HG02588 (cell line): ENCODE results near the gene CALML4.
"Not testable (repeated sequence)": the region's sequence is repeated elsewhere in the genome, so short reads cannot be mapped to it uniquely, and the experiment has no call there.

Source experiments
- ATAC-seq: cut with Tn5 transposase; IDR thresholded peaks from one replicate; pipeline ENCODE4 v1.9.1; 2021; ENCODE audit warnings: mild to moderate bottlenecking, moderate library complexity; ENCODE audit not compliant: unreplicated experiment

Gene CALML4

GRCh38 chr15:68192804-68193486 is 12.2 kb downstream of the CALML4 start:
- no peak for ATAC-seq

GRCh38 chr15:68192117-68192516 is 13.0 kb downstream of the CALML4 start:
- ATAC-seq = no peak

GRCh38 chr15:68191555-68191954 is 13.6 kb downstream of the CALML4 start:
- ATAC-seq = no peak

- no peak for ATAC-seq
Measured at GRCh38 chr15:68190048-68190447, 15.1 kb downstream of the CALML4 start.

- no peak for ATAC-seq
Measured at GRCh38 chr15:68188647-68189046, 16.5 kb downstream of the CALML4 start.

GRCh38 chr15:68187559-68187958 is 17.6 kb downstream of the CALML4 start:
- ATAC-seq = no peak

- ATAC-seq = no peak
Measured at GRCh38 chr15:68186671-68187397, 18.3 kb downstream of the CALML4 start.

GRCh38 chr15:68184616-68185480 is 20.3 kb downstream of the CALML4 start:
- ATAC-seq = no peak

- no peak for ATAC-seq
Measured at GRCh38 chr15:68183616-68184315, 21.4 kb downstream of the CALML4 start.

GRCh38 chr15:68177742-68178141 is 27.4 kb downstream of the CALML4 start:
- no peak for ATAC-seq

- no peak for ATAC-seq
Measured at GRCh38 chr15:68176601-68177000, 28.5 kb downstream of the CALML4 start.

- ATAC-seq = no peak
Measured at GRCh38 chr15:68175526-68175925, 29.6 kb downstream of the CALML4 start.

- no peak for ATAC-seq
Measured at GRCh38 chr15:68173119-68173518, 32.0 kb downstream of the CALML4 start.

GRCh38 chr15:68172037-68172436 is 33.1 kb downstream of the CALML4 start:
- ATAC-seq = not testable (repeated sequence)

- no peak for ATAC-seq
Measured at GRCh38 chr15:68166847-68167246, 38.3 kb downstream of the CALML4 start.

GRCh38 chr15:68163191-68163590 is 41.9 kb downstream of the CALML4 start:
- no peak for ATAC-seq

- no peak for ATAC-seq
Measured at GRCh38 chr15:68158046-68158628, 47.0 kb downstream of the CALML4 start.

- ATAC-seq = no peak
Measured at GRCh38 chr15:68157074-68157473, 48.1 kb downstream of the CALML4 start.

GRCh38 chr15:68154923-68155559 is 50.1 kb downstream of the CALML4 start:
- ATAC-seq = no peak

- ATAC-seq = no peak
Measured at GRCh38 chr15:68152342-68152741, 52.8 kb downstream of the CALML4 start.
